Activated naive CD4-positive, alpha-beta T cell treated with anti-CD3 and anti-CD28 coated beads, Interleukin-2, amount 50 U/mL, for 72 hours (primary cell): ENCODE data around the gene IFNA13. TPM values are rescaled to one million over a fixed set of nuclear protein-coding genes. Genes with fewer than 3 reads are reported as not detected.
"Not testable (repeated sequence)": the region's sequence is repeated elsewhere in the genome, so short reads cannot be mapped to it uniquely, and the experiment has no call there.

Experiments used
- ATAC-seq, 2 donors: fragments of 150-1000 bp; cut with Tn5 transposase; 2 replicates each; pipeline ENCODE4 v1.10.0; 2021; ENCODE audit warnings: mild to moderate bottlenecking in 2 of 2, moderate library complexity in 2 of 2
- DNase-seq, 2 donors: peaks; one replicate each; pipeline ENCODE4 v3.0.0; 2021 to 2022; ENCODE audit warnings: low spot score in 2 of 2
- H3K27ac Mint-ChIP-seq, 2 donors: one replicate each; pipeline ENCODE4 v1.8.0; 2022; ENCODE audit warnings: mild to moderate bottlenecking in 2 of 2, mixed read lengths in 2 of 2
- H3K36me3 Mint-ChIP-seq, 2 donors: one replicate each; pipeline ENCODE4 v1.8.0; 2022; ENCODE audit warnings: mixed read lengths in 2 of 2
- H3K9me3 Mint-ChIP-seq, 2 donors: one replicate each; pipeline ENCODE4 v1.8.0; 2022; ENCODE audit warnings: mixed read lengths in 2 of 2
- total RNA-seq, 2 donors: library from RNA; stranded (reverse); gene quantifications; one replicate each; pipeline ENCODE4 v1.2.3, GENCODE V29; 2022

Gene IFNA13
- total RNA-seq, 2 donors from 2014 or later: not detected

- DNase-seq (no peak), ATAC-seq (peak; percentile 59 to 81)
- no peaks in the 10 kb centered on the region for H3K36me3 Mint-ChIP-seq
- H3K9me3 Mint-ChIP-seq: no peaks in the 10 kb centered on the region
- H3K27ac Mint-ChIP-seq: no peak overlapping the region
These were observed 13.8 kb upstream of the IFNA13 start for GRCh38 chr9:21381448-21382339.

- not testable (repeated sequence) for H3K9me3 Mint-ChIP-seq, DNase-seq, ATAC-seq, H3K36me3 Mint-ChIP-seq, H3K27ac Mint-ChIP-seq
These were observed 3.6 kb upstream of the IFNA13 start for GRCh38 chr9:21371467-21371866.

- not testable (repeated sequence) for H3K36me3 Mint-ChIP-seq, H3K27ac Mint-ChIP-seq, H3K9me3 Mint-ChIP-seq
These were observed 688 bp downstream of the IFNA13 start for GRCh38 chr9:21367169-21367568.

GRCh38 chr9:21362287-21362686 lies 5.6 kb downstream of the IFNA13 start:
- DNase-seq (no peak), ATAC-seq (no peak)
- Mint-ChIP-seq H3K9me3 (no peaks in the 10 kb centered on the region), H3K27ac (no peak overlapping the region), H3K36me3 (no peaks in the 10 kb centered on the region)

More at GRCh38 chr9:21367169-21367568, 688 bp downstream of the IFNA13 start:
- not testable (repeated sequence) for DNase-seq, ATAC-seq

GRCh38 chr9:21357479-21358460 lies 10.1 kb downstream of the IFNA13 start:
- peaks cover 5 to 7% of the 10 kb centered on the region in 2 donors for H3K9me3 Mint-ChIP-seq
- peaks cover 6 to 11% of the 10 kb centered on the region in 2 donors for H3K36me3 Mint-ChIP-seq
- DNase-seq: peak in 1 of 2 donors; percentile 13
- peak; percentile 90 to 91 for ATAC-seq
- peak overlapping the region; percentile 61 to 91 for H3K27ac Mint-ChIP-seq

GRCh38 chr9:21350787-21351186 lies 17.1 kb downstream of the IFNA13 start, which contains the start of gene IFNA6:
Gene IFNA6 (minus strand): TSS chr9:21350887. CDS start chr9:21350887, 0 bp downstream.
- ATAC-seq (no peak), DNase-seq (no peak)
- peaks cover 5 to 10% of the 10 kb centered on the region in 2 donors for H3K9me3 Mint-ChIP-seq

GRCh38 chr9:21348430-21348970 lies 19.4 kb downstream of the IFNA13 start:
- peaks cover 0 to 17% of the 10 kb centered on the region in 2 donors for H3K9me3 Mint-ChIP-seq
- no peak overlapping the region for H3K27ac Mint-ChIP-seq
- ATAC-seq (no peak), DNase-seq (no peak)
- H3K36me3 Mint-ChIP-seq: peaks cover 3 to 6% of the 10 kb centered on the region in 2 donors

More at GRCh38 chr9:21350787-21351186, 17.1 kb downstream of the IFNA13 start, which contains the start of gene IFNA6:
- no peak within 1 kb of the TSS for H3K27ac Mint-ChIP-seq
- peaks cover 6 to 11% of the 10 kb centered on the region in 2 donors for H3K36me3 Mint-ChIP-seq

GRCh38 chr9:21340735-21341134 lies 27.1 kb downstream of the IFNA13 start:
- ATAC-seq (no peak), DNase-seq (no peak)
- no peak overlapping the region for H3K27ac Mint-ChIP-seq
- H3K9me3 Mint-ChIP-seq: peaks cover 0 to 15% of the 10 kb centered on the region in 2 donors
- peaks cover 6 to 9% of the 10 kb centered on the region in 2 donors for H3K36me3 Mint-ChIP-seq

GRCh38 chr9:21336457-21336856 lies 31.4 kb downstream of the IFNA13 start:
- peak overlapping the region in 1 of 2 donors; percentile 98 for H3K27ac Mint-ChIP-seq
- H3K36me3 Mint-ChIP-seq: peaks cover 18 to 25% of the 10 kb centered on the region in 2 donors
- ATAC-seq: no peak
- no peak for DNase-seq
- no peaks in the 10 kb centered on the region for H3K9me3 Mint-ChIP-seq

- Mint-ChIP-seq H3K9me3 (no peaks in the 10 kb centered on the region), H3K36me3 (peaks cover 18 to 25% of the 10 kb centered on the region in 2 donors), H3K27ac (peak within 1 kb of the TSS; percentile 91 to 98)
- ATAC-seq (peak; percentile 92), DNase-seq (peak; percentile 79 to 89)
These were observed 32.9 kb downstream of the IFNA13 start, which contains the start of gene KLHL9 for GRCh38 chr9:21334701-21335632. Gene KLHL9 (minus strand): TSS chr9:21335404. CDS start chr9:21334859, 545 bp downstream.

- Mint-ChIP-seq H3K27ac (peak overlapping the region in 1 of 2 donors; percentile 98), H3K36me3 (peaks cover 18 to 25% of the 10 kb centered on the region in 2 donors), H3K9me3 (no peaks in the 10 kb centered on the region)
- no peak for ATAC-seq
- DNase-seq: no peak
These were observed 34.6 kb downstream of the IFNA13 start for GRCh38 chr9:21333226-21333625.

- DNase-seq (no peak), ATAC-seq (no peak)
- peaks cover 18 to 25% of the 10 kb centered on the region in 2 donors for H3K36me3 Mint-ChIP-seq
- H3K27ac Mint-ChIP-seq: no peak overlapping the region
- no peaks in the 10 kb centered on the region for H3K9me3 Mint-ChIP-seq
These were observed 36.0 kb downstream of the IFNA13 start for GRCh38 chr9:21331676-21332402.

GRCh38 chr9:21326526-21327139 lies 41.2 kb downstream of the IFNA13 start:
- H3K9me3 Mint-ChIP-seq: no peaks in the 10 kb centered on the region
- ATAC-seq (peak; percentile 72), DNase-seq (no peak)
- no peak overlapping the region for H3K27ac Mint-ChIP-seq
- peaks cover 0 to 7% of the 10 kb centered on the region in 2 donors for H3K36me3 Mint-ChIP-seq

GRCh38 chr9:21324047-21324446 lies 43.8 kb downstream of the IFNA13 start:
- peaks cover 0 to 7% of the 10 kb centered on the region in 2 donors for H3K36me3 Mint-ChIP-seq
- no peaks in the 10 kb centered on the region for H3K9me3 Mint-ChIP-seq
- ATAC-seq (no peak), DNase-seq (no peak)
- H3K27ac Mint-ChIP-seq: no peak overlapping the region
